HG02885 (cell line): ENCODE results near the gene TXN.
A peak's percentile ranks its signal among the peaks of the same experiment; 100 is the strongest.
"Not testable (repeated sequence)": the region's sequence is repeated elsewhere in the genome, so short reads cannot be mapped to it uniquely, and the experiment has no call there.

ENCODE experiments used
- ATAC-seq: cut with Tn5 transposase; IDR thresholded peaks from one replicate; pipeline ENCODE4 v1.9.1; 2021; ENCODE audit warnings: mild to moderate bottlenecking; ENCODE audit not compliant: unreplicated experiment, poor library complexity

TXN gene

GRCh38 chr9:110257956-110258355, 1.6 kb upstream of the TXN start:
- no peak for ATAC-seq

GRCh38 chr9:110257097-110257841, 962 bp upstream of the TXN start:
- no peak for ATAC-seq

GRCh38 chr9:110255463-110256379, 586 bp downstream of the TXN start:
- peak; percentile 24 for ATAC-seq

- ATAC-seq: no peak
Measured at GRCh38 chr9:110255034-110255462, 1.3 kb downstream of the TXN start.

- no peak for ATAC-seq
Measured at GRCh38 chr9:110254500-110254899, 1.8 kb downstream of the TXN start.

GRCh38 chr9:110252509-110253139, 3.7 kb downstream of the TXN start:
- no peak for ATAC-seq

- not testable (repeated sequence) for ATAC-seq
Measured at GRCh38 chr9:110251770-110252169, 4.5 kb downstream of the TXN start.

- no peak for ATAC-seq
Measured at GRCh38 chr9:110251212-110251611, 5.1 kb downstream of the TXN start.

GRCh38 chr9:110249603-110250002, 6.7 kb downstream of the TXN start:
- no peak for ATAC-seq

- no peak for ATAC-seq
Measured at GRCh38 chr9:110248361-110248760, 7.9 kb downstream of the TXN start.

- no peak for ATAC-seq
Measured at GRCh38 chr9:110246214-110246613, 10.1 kb downstream of the TXN start.

GRCh38 chr9:110244616-110245015, 11.7 kb downstream of the TXN start:
- ATAC-seq: no peak

- no peak for ATAC-seq
Measured at GRCh38 chr9:110241858-110242321, 14.4 kb downstream of the TXN start.

- no peak for ATAC-seq
Measured at GRCh38 chr9:110241260-110241857, 14.9 kb downstream of the TXN start.

- ATAC-seq: no peak
Measured at GRCh38 chr9:110240198-110240597, 16.1 kb downstream of the TXN start.

GRCh38 chr9:110228321-110228720, 28.0 kb downstream of the TXN start:
- ATAC-seq: no peak

- ATAC-seq: no peak
Measured at GRCh38 chr9:110224583-110224982, 31.7 kb downstream of the TXN start.

GRCh38 chr9:110220809-110221208, 35.5 kb downstream of the TXN start:
- ATAC-seq: no peak

GRCh38 chr9:110217656-110218099, 38.6 kb downstream of the TXN start:
- ATAC-seq: no peak

- ATAC-seq: no peak
Measured at GRCh38 chr9:110214586-110215355, 41.5 kb downstream of the TXN start.
